Testis (tissue), 3 donors: ENCODE data around the gene DOK1. TPM values are rescaled to one million over a fixed set of nuclear protein-coding genes. Genes with fewer than 3 reads are reported as not detected.

Source experiments
- DNase-seq: peaks from one replicate; pipeline ENCODE4 v3.0.0-alpha.2; 2019
- H3K27ac ChIP-seq, 2 donors: fragments of 200-600 bp; sonication (generic); one replicate each; pipeline ENCODE4 v1.5.1; 2019
- H3K27me3 ChIP-seq: fragments of 200-600 bp; sonication (generic); one replicate; pipeline ENCODE4 v1.5.1; 2019
- H3K36me3 ChIP-seq: fragments of 200-600 bp; sonication (generic); one replicate; pipeline ENCODE4 v1.5.1; 2017; ENCODE audit warnings: low read depth; ENCODE audit errors: missing control alignments
- H3K4me1 ChIP-seq: fragments of 200-600 bp; sonication (generic); one replicate; pipeline ENCODE4 v1.5.1; 2019
- H3K4me3 ChIP-seq, 2 donors: fragments of 200-600 bp; sonication (generic); one replicate each; pipeline ENCODE4 v1.5.1; 2017 to 2019
- H3K9me3 ChIP-seq: fragments of 200-600 bp; sonication (generic); one replicate; pipeline ENCODE4 v1.5.1; 2017
- POLR2A ChIP-seq: fragments of 450-650 bp; IDR thresholded peaks from one replicate; pipeline ENCODE4 v1.6.1; 2017; ENCODE audit warnings: antibody characterized with exemption, mild to moderate bottlenecking, moderate library complexity
- WGBS, 2 donors: methylation state at CpG; one replicate each; pipeline ENCODE4 v1.1.5; 2018; 5-methylcytosine and 5-hydroxymethylcytosine counted together
- intact Hi-C: fragments of 100-400 bp; cut with DNase I; formaldehyde crosslinking; loops from one replicate; pipeline ENCODE4 v1.15.1; 2023; ENCODE audit warnings: low total_unique reads
- polyA plus RNA-seq: library from polyadenylated mRNA; stranded (reverse); fragments of 350-450 nt; fragmentation: Illumina TruSeq; extraction: RNeasy Lipid Tissue Mini Kit (QIAGEN cat#74804); gene quantifications from one replicate; pipeline ENCODE4 v1.2.3, GENCODE V29; 2014; ENCODE audit warnings: low read depth, low replicate concordance; ENCODE audit not compliant: insufficient read depth
- total RNA-seq, 2 donors: library from RNA; depleted of rRNA; stranded (reverse); fragments of >200 nt; gene quantifications; one replicate each; pipeline ENCODE4 v1.2.3, GENCODE V29; 2016
- TF ChIP-seq, protein P1 (sequence below), 3 experiments: fragments of 450-650 bp in 2 of 3; fragments of 200-600 bp in 1 of 3; sonication (generic) in 1 of 3; IDR thresholded peaks; one replicate each; pipeline ENCODE4 v1.5.1; 2016 to 2019; ENCODE audit warnings: antibody characterized with exemption in 3 of 3, mild to moderate bottlenecking in 2 of 3, moderate library complexity in 1 of 3

DOK1 gene
- total and polyA plus RNA-seq, 3 donors from 2014 or later: 9.3 to 19.3 (median 11.2) TPM

DNA sequence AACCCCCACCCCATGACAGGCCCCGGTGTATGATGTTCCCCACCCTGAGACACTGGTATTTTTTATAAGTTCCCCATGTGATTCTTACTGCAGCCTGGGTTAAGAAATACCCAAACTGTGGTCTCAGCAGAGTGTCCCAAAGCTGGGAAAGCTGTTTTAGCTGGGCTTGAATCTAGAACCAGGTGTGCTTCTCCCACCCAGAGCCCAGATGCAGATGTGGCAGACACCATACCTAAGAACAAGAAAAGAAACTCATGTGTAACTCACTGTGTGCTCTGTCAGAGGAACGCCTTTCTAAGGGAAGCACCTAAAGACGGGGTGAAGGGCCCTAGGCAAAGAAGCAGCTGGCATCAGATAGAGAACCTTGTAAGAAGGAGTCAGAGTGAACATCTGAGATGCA lies 23.9 kb downstream of the DOK1 start:
- H3K27ac ChIP-seq: no peak overlapping the region
- intact Hi-C loops: no loop called here
- H3K9me3 ChIP-seq: no peaks in the 10 kb centered on the region
- TF ChIP-seq POLR2A: no peak
- TF ChIP-seq, protein P1, sequence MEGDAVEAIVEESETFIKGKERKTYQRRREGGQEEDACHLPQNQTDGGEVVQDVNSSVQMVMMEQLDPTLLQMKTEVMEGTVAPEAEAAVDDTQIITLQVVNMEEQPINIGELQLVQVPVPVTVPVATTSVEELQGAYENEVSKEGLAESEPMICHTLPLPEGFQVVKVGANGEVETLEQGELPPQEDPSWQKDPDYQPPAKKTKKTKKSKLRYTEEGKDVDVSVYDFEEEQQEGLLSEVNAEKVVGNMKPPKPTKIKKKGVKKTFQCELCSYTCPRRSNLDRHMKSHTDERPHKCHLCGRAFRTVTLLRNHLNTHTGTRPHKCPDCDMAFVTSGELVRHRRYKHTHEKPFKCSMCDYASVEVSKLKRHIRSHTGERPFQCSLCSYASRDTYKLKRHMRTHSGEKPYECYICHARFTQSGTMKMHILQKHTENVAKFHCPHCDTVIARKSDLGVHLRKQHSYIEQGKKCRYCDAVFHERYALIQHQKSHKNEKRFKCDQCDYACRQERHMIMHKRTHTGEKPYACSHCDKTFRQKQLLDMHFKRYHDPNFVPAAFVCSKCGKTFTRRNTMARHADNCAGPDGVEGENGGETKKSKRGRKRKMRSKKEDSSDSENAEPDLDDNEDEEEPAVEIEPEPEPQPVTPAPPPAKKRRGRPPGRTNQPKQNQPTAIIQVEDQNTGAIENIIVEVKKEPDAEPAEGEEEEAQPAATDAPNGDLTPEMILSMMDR (IDR thresholded peaks at IDR 0.05): no peak
- no peaks in the 10 kb centered on the region for H3K36me3 ChIP-seq
- WGBS, 2 donors: 93 to 95% methylated on average over 3 of the region's 3 CpGs
- DNase-seq: no peak
- no peaks in the 10 kb centered on the region for H3K27me3 ChIP-seq
- H3K4me3 ChIP-seq: no peak overlapping the region
- H3K4me1 ChIP-seq: no peaks in the 10 kb centered on the region

DNA sequence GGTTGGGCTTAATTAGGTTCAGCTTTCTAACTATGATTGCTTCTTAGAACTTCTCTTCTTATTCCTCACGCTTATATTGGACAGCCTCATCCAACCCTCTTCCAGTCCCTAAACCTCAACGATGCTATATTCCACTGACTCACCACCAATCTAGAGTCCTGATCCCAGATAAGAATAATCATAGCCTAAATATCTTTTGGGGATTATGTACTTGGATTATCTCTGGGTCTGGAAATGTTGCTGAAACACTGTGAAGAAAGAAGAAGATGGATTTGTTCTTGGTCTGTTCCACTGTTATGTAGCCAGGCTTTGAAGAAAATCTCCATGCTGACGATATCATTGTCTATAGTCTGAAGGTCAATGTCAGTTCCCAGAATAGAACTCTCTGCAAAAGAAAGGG lies 26.9 kb downstream of the DOK1 start:
- Histone ChIP-seq H3K4me3 (no peak overlapping the region), H3K27ac (no peak overlapping the region), H3K9me3 (no peaks in the 10 kb centered on the region), H3K36me3 (no peaks in the 10 kb centered on the region), H3K4me1 (no peaks in the 10 kb centered on the region), H3K27me3 (no peaks in the 10 kb centered on the region)
- intact Hi-C loops: loop anchor here (10.0 kb wide), 1 partner anchor 97 kb away; the partner anchor contains the start of genes CCDC142 and TTC31
- WGBS, 2 donors: 71 to 78% methylated on average over 3 of the region's 3 CpGs
- DNase-seq: no peak
- TF ChIP-seq, protein P1 (IDR thresholded peaks at IDR 0.05): no peak
- TF ChIP-seq POLR2A: no peak

DNA sequence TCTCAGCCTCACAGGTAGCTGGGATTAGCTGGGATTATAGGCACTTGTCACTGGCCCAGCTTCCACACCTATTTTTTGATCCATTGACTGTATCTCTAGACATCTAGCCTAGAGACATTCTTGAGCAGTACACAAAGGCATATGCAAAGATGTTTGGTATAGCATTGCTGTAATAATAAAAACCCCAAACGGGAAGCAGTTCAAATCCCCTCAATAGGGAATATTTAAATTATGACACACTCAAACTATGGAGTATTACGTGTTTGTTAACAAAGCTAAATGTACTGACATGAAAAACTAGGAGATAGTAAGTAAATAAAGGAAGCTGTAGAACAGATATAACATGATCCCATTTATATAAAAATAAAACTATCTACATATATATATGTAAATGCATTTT lies 27.7 kb downstream of the DOK1 start:
- Histone ChIP-seq H3K9me3 (no peaks in the 10 kb centered on the region), H3K27me3 (no peaks in the 10 kb centered on the region), H3K4me3 (no peak overlapping the region), H3K27ac (no peak overlapping the region), H3K4me1 (no peaks in the 10 kb centered on the region), H3K36me3 (no peaks in the 10 kb centered on the region)
- TF ChIP-seq, protein P1 (IDR thresholded peaks at IDR 0.05): no peak
- no peak for TF ChIP-seq POLR2A
- WGBS, 2 donors: 77 to 90% methylated on average over 2 of the region's 2 CpGs
- intact Hi-C loops: loop anchor here (10.0 kb wide), 1 partner anchor 97 kb away; the partner anchor contains the start of genes CCDC142 and TTC31
- no peak for DNase-seq

DNA sequence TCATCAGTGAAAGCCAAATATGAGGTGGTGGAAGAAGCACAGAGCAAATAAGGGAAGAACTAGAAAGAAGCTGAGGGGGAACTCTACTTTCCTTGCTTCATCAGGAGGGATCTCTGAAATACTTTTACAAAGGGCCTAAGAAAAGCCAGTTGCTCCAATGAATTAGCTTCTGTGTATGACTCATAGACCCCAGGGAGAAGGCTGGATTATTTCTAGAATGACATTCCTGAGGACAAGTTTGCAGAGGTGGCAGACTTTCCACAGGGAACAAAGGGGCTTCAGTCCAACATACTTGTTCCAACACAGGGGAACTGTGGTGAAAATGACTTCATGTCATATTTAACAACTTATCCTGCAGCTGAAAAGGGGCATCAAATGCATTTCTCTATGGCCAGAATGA lies 29.0 kb downstream of the DOK1 start:
- Histone ChIP-seq H3K27me3 (no peaks in the 10 kb centered on the region), H3K4me3 (no peak overlapping the region), H3K9me3 (no peaks in the 10 kb centered on the region), H3K27ac (no peak overlapping the region), H3K36me3 (no peaks in the 10 kb centered on the region), H3K4me1 (no peaks in the 10 kb centered on the region)
- no peak for DNase-seq
- intact Hi-C loops: loop anchor here (10.0 kb wide), 1 partner anchor 99 kb away; the partner anchor contains the start of genes CCDC142 and TTC31
- TF ChIP-seq POLR2A: no peak
- TF ChIP-seq, protein P1 (IDR thresholded peaks at IDR 0.05): no peak

DNA sequence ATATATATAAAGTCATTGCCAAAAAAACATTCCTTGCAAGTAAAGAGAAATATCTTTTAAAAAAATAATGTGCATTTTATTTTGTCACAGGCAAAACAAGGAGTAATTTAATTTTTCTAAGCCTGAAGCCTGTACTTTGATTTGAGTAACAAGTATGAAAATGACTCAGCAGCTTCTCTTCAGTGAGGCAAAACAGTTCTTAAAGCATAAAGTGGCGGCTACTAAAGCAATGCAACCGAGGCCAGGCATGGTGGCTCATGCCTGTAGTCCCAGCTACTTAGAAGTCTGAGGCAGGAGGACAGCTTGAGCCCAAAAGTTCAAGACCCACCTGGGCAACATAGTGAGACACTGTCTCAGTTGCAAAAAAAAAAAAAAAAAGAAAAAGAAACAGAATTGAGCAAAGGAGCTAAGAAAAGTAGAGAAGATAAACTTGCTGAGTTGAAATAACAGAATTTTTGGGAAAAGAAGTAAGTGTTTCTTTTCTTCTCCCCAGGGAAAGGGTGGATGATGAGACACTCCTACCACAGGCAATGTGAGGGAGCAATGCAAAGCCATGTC lies 29.6 kb downstream of the DOK1 start:
- Histone ChIP-seq H3K4me3 (no peak overlapping the region), H3K36me3 (no peaks in the 10 kb centered on the region), H3K9me3 (no peaks in the 10 kb centered on the region), H3K27me3 (no peaks in the 10 kb centered on the region), H3K27ac (no peak overlapping the region), H3K4me1 (no peaks in the 10 kb centered on the region)
- intact Hi-C loops: loop anchor here (10.0 kb wide), 1 partner anchor 99 kb away; the partner anchor contains the start of genes CCDC142 and TTC31
- WGBS, 2 donors: 68 to 72% methylated on average over 2 of the region's 2 CpGs
- DNase-seq: no peak
- TF ChIP-seq POLR2A: no peak
- TF ChIP-seq, protein P1 (IDR thresholded peaks at IDR 0.05): no peak
